GM18867 (cell line): ENCODE data around the gene MYADML2.
"Not testable (repeated sequence)": the region's sequence is repeated elsewhere in the genome, so short reads cannot be mapped to it uniquely, and the experiment has no call there.

Experiments used
- ATAC-seq: cut with Tn5 transposase; IDR thresholded peaks from one replicate; pipeline ENCODE4 v1.9.1; 2021; ENCODE audit warnings: mild to moderate bottlenecking, moderate library complexity; ENCODE audit not compliant: unreplicated experiment

MYADML2 gene, protein sequence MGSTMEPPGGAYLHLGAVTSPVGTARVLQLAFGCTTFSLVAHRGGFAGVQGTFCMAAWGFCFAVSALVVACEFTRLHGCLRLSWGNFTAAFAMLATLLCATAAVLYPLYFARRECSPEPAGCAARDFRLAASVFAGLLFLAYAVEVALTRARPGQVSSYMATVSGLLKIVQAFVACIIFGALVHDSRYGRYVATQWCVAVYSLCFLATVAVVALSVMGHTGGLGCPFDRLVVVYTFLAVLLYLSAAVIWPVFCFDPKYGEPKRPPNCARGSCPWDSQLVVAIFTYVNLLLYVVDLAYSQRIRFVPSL

DNA sequence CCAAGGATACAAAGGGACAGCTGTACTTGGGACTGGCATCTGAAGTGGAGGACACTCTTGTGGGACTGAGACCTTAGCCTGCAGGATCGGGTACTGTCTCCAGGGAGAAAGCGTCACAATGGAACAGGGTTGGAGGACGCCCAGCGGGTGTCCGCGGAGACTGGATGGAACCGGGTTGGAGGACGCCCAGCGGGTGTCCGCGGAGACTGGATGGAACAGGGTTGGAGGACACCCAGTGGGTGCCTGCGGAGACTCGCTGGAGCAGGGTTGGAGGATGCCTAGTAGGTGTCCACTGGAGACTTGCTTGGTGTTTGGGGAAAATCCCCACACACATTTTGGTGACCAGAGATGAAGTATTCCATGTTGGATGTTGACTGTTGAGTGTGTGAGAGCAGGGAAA is at the start of gene MYADML2:
MYADML2 (minus strand) TSS at position 45 of the 400 bp plus-strand sequence. CDS start 5,492 bp downstream, outside the sequence.
- ATAC-seq = no peak

DNA sequence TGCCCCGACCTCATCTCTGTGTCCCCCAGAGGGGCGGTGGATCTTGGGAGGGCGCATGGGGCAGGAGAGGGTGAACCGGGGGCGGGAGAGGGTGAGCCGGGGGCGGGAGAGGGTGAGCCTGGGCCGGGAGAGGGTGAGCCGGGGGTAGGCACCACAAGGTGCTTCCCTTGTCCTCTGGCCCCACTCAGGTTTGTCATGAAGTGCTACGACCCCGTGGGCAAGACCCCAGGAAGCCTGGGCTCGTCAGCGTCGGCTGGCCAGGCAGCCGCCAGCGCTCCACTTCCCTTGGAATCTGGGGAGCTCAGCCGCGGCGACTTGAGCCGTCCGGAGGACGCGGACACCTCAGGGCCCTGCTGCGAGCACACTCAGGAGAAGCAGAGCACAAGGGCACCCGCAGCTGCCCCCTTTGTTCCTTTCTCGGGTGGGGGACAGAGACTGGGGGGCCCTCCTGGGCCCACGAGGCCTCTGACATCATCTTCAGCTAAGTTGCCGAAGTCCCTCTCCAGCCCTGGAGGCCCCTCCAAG is 49.3 kb upstream of the MYADML2 start:
- ATAC-seq = no peak

DNA sequence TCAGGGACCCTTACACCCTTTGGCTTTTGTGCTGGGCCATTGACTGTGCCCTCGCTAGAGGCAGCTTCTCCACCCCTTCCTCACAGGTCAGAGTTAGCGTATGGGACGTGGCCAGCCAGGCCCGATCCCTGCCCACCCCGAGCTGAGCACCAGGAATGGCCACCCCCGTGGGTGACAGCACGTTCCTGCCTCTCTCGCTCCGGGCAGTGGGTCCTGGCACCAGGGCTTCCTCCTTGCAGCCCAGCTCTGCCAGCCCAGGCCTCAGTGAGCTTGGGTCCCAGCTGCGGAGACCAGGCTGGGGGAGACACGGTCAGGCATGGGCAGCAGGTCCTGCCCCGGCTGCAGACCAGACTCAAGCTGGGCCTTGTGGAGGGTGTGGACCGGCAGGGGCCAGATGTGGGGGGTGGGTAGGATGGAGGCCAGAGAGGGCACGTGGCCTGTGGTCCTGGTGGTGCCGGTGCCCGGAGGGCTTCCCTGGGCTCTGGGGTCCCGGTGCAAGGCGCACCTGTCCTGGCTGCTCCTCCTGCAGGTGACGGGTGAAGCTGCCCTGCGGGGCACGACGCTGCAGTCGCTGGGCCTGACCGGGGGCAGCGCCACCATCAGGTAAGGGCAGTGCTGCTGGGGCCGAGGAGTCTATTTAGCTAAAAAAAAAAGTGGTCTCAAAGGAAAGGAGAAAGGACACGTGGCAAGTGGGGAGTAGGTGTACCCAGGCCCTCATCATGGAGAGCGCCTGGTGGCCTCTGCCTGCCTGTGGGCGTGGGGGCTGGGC is 48.6 kb upstream of the MYADML2 start:
- no peak for ATAC-seq

DNA sequence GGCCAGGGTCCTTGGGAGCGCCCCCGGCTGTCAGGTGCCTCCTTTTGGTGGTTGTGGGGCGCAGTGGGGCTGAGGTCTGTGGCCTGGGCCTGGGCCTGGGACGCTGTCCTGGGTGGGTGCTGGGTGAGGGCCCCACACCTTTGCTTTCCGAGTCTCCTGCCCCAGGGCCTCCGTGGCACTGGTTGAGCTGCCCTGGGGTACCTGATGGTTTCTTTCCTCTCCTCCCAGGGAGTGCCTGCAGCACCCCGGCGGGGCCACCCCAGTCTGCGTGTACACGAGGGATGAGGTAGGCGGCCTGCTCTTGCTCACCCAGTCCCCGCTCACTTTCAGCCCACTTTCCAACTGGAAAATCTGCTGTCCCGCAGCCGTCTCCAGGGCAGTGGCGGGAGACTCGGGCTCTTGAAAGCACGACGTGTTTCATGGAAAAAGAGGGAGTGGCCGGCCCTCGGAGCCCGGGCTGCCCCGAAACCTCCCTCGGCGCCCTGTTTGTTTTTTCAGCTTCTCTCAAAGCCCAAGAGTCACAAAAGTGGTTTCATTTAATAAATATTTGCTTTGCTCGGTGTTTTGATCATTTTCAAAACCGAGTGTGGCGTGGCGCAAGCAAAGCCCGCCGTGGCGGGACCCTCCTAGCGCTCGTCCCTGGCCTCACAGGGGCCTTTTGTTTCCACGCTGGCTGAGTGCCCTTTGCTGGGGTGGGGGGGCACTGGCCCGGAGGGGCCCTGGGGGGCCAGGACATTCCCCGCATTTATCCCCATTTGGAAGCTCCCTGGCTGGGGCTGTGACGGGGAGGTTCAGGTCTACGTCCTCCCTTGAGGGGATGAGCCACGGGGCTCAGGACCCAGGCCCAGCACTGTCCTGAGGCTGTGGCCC is 47.8 kb upstream of the MYADML2 start:
- ATAC-seq = no peak

DNA sequence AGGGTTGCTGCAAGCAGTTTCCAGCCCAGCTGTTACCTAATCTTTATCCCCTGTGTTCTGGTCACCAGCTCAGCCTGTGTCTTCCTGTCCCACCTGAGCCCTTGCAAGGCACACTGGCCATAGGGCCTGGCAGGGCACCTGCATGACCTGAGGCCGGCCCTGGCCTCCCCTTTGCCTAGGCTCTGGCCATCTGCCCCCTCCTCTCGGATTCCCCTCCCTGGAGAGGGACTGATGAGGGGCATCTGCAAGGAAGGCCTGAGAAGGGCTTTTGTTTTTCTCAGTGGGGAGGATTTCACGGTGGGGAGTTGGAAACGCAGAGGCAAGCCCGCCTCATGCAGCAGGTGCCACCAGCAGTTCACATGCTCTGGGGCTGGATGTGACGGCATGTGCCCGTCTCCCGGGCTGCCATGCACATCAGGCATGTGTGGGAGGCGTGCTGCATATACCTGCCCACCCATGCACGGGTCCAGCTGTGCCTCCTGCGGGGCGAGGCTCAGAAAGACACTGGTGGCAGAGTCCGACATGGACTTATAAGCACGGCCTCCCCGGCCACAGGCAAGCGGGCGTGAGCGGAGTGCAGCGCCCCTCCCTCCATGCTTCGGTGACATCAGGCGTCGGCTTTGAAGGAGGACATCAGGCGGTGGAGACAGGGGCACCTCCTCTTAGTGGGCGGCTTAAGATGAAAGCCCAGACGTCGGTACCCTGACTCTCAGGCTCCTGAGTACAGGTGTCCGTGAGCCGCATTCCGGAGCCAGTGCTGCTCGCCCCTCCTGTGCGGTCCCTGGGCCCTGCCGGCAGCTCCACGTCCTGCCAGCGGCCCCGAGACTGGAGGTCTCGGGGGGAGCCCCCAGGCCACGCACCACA is 46.9 kb upstream of the MYADML2 start:
- ATAC-seq = no peak

DNA sequence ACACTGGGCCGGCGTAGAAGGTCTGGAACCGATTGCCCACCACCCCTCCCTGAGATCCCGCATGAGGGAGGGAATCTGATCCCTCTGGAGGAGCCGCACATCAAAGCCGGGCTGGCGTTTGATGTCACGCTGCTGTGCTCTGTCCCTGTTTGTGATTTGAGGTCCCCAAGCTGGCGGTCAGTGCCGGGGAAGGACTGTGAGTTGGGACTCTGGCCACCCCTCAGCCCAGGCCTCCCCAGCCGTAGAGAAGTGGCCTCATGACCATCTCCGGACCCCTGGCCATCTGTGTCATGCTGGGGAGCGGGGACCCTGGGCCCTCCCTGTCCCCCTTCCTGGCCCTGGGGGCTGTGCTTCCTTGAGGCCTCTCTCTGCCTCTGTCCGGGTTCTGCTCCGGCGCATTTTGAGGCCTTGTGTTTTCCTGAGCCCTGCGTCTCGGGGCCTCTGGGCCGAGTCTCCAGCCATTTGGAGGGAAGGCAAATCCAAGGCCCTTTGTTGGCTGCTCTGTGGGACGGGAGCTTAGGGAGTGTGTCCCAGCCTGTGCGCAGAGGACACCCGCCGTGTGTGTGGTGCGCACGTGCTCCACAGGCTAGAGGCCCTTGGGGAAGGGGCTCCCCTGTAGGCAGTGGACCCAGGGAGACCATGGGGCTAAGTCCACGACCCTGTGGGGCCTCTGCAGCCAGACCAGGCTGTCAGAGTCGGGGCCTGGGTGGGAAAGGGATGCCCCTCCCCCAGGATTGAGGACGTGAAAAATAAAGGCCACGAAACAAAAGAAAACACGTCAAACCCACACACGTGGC is 45.5 kb upstream of the MYADML2 start:
- ATAC-seq = no peak

DNA sequence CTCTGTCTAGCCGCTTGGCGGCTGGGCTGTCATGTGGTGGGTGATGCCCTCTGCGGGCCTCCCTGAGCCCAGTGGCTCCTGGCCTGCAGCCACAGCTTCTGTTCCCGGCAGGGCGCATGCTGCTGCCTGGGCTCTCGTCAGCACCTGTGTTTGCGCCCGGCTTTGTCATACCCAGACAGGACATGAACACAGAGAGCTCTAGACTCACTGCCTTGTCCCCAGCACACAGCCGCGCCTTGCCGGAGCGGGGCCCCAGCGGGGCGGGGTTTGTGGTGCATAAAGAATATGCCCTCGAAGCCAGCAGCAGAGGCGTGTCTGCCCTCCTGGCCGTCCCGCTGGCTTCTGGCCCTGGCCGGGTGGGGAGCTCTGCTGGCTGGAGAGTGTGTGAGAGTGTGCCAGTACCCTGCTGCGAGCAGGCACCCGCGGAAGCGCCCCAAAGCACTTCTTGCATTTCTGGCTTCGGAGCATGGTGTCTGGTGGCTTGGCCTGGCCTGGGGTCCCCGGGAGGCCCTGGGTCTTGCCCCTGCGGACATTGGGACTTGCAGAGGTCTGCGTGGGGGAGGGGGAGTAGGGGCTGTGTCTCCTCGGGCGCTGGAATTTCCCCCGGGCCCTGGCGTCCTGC is 44.8 kb upstream of the MYADML2 start:
- no peak for ATAC-seq

DNA sequence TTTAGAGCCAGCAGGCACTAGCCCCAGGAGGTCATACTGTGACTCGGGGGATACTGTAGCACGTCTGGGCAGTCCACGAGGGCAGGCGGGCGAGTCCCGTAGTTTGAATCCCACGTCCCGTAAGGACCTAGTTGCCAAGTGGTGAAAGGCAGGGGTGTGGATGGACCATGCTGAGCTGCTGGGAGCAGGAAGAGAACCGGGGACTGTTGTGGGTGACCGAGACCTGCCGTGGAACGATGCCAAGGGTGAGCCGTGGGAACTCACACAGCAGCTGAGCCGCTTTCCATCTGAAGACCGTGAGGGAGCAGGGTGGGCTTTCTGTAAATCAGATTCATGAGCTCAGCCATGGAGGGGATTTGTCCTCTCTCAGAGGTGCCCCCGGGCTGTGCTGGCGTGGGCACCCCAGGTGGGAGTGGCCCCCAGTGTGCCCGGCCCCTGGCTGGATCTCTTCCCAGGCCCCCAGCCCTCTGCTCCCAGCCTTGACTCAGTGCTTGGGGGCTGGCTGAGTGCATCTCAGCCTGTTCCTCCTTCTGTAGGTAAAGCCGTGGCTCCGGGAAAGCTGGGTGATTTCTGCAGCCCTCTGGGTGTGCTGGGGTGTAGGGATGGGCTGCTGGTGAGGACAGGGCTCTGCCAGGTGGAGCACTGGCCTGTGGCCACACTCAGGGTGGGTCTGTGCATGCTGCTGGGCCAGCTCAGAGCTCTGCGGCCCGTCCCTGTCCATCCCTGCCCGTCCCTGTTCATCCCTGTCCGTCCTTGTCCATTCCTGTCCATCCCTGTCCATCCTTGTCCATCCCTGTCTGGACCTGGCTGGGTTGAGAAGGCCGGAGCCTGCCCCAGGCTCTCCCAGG is 44.0 kb upstream of the MYADML2 start:
- ATAC-seq = no peak

DNA sequence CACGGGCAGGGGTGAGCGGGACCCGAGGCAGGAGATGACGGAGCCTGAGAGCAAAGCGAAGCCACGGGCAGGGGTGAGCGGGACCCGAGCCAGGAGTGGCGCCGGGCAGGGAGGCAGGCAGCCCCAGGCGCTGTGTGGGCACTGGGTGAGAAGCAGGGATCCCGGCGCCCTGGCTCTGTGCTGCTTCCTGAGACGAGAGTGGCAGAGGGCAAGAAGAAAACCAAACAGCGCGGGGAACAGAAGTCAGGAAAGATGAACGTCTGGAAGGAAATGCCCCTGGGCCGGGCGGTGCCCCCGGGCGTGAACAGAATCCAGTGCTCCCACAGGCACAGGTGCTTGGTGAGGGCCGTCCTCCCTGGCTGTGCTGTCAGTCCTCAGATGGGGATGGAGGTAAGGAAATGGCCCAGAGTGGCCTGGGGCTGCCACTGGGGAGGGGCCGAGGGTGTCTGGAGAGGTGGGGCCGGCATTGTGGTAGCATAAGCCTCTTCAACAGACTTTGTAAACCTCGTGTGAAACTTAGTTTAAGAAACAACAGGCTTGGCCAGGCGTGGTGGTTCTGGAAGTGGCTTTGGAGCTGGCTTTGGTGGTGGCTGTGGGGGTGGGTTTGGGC is 40.2 kb upstream of the MYADML2 start:
- ATAC-seq = no peak

DNA sequence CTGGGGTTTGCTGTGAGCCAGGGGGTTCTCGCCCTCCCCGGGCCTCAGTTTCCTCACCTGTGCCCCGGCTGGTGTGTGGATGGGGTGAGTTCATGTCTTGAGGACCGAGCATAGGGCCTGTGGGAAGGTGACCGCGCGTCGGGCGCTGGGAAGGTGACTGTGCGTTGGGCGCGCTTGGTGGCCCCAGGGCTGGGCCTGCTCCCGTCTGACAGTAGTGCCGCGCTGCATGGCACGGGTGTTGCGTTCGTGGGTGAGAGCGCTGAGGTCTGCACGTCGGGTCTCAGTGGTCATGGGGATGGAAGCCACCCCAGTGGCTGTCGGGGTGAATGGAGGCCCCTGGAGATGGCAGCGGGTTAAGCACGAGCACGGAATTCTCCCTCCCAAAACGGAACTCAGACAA is 39.6 kb upstream of the MYADML2 start:
- ATAC-seq = no peak

DNA sequence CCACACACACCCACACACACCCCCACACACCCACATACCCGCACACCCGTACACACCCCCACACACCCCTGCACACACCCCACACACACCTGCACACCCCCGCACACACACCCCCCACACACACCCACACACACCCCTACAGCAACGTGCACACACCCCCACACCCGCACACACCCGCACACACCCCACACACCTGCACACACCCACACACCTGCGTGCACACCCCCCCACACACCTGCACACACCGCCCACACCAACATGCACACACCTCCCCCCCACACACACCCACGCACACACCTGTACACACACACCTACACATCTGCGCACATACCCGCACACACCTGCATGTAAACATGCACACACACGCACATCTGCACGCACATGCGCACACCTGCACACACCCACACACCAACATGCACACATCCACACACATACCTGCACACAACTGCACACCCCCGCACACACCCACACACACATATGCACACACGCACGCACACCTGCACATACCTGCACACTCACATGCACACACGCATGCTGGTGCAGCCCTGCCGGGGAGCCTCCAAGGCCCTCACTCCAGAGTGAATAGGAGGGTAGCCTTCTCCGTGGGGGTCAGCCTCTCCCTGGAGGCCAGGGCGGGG is 37.9 kb upstream of the MYADML2 start:
- ATAC-seq = no peak

DNA sequence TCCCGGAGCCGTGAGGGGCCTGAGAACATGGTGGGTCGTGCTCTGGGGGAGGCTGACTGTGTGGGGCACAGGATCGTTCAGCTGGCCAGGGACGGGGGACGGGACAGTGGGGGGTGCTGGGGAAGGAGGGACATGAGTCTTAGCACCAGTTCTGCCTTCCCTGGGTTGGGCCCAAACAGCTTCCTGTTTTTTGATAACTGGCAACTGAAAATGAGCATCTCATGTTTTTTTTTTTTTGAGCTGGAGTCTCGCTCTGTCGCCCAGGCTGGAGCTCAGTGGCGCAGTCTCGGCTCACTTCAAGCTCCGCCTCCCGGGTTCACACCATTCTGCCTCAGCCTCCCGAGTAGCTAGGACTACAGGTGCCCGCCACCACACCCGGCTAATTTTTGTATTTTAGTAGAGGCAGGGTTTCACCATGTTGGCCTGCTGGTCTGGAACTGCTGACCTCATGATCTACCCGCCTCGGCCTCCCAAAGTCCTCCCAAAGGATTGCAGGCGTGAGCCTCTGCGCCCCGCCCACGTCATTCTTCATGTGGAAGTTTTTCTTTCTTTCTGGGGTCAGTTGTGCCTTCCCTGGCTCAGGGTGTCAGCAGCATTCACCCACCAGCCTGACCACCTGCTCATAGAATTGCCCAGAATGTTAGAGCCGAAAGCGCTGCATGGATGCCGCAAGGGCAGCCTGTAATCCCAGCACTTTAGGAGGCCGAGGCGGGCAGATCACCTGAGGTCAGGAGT is 36.8 kb upstream of the MYADML2 start:
- no peak for ATAC-seq

DNA sequence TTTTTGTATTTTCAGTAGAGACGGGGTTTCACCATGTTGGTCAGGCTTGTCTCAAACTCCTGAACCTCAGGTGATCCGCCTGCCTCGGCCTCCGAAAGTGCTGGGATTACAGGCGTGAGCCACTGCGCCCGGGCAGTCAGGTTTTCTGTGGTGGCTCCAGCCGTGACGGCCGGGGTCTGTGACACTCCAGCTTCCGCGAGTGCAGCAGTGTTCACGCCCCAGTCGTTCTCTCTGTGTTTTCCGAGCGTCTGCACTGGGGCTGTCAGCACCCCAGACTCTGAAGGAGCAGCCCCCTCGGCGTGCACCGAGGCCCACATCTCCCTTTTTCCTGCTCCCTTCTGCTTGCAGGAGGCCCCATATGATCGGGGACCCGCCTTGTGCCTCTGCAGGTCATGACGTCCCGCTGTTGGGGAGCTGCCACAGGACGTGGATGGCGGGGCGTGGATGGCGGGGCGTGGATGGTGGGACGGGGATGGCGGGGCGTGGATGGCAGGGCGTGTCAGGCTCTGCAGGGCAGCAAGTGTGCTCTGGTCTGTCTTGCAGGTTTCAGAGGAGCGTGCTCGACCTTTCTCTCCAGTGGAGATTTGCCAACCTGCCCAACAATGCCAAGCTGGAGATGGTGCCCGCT is 36.1 kb upstream of the MYADML2 start:
- no peak for ATAC-seq

DNA sequence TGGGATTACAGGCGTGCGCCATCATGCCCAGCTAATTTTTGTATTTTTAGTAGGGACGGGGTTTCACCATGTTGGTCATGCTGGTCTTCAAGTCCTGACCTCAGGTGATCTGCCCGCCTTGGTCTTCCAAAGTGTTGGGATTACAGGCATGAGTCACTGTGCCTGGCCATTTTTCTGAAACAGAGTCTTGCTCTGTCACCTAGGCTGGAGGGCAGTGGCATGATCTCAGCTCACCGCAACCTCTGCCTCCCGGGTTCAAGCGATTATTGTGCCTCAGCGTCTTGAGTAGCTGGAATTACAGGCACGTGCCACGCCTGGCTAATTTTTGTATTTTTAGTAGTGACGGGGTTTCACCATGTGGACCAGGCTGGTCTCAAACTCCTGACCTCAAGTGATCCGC is 34.5 kb upstream of the MYADML2 start:
- ATAC-seq = not testable (repeated sequence)

DNA sequence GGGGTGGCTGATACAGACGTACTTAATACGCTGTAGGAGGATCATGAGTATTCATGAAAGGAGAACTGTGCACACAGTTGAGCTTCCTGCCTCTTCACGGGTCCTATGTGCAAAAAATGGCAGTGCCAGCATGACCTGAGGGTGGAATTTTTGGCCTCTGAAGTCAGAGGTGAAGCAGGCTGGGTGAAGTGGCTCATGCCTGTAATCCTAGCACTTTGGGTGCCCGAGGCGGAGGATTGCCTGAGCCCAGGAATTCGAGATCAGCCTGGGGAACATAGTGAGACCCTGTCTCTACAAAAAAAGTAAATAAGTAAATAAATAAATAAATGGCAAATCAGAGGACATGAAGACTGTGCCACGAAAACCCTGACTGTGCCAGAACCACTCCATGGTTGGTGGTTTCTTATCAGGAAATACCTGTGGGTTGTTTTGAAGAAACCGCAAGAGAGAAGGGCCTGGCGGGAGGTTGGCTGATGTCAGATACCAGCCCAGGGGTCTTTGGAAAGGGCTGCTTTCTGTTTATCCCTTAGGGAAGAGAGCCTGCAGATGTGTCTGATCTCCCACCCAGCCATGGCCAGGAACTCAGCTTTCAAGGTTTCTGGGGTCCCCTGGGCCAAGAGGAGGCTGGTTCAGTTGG is 33.8 kb upstream of the MYADML2 start:
- no peak for ATAC-seq

DNA sequence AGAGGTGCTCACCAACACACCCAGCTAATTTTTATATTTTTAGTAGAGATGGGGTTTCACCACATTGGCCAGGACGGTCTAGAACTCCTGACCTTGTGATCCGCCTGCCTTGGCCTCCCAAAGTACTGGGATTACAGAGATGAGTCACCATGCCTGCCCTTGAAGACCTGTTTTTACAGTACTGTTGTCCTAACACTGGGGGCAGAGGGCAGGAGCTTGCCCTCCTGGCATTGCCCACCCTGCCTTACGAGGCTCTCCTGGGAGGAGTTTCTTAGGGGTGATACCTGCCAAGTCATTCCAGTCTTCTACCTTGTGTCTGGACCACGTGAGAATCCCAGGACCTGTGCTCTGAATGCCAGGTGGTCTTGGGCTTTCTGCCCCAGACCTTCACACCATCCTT is 33.1 kb upstream of the MYADML2 start:
- ATAC-seq = no peak
